Brain microvascular endothelial cell (primary cell): Measurements from ENCODE around the gene GSC2.
"Not testable (repeated sequence)": the region's sequence is repeated elsewhere in the genome, so short reads cannot be mapped to it uniquely, and the experiment has no call there.

Source experiments
- DNase-seq: peaks from one replicate; pipeline ENCODE4 v3.0.0-alpha.2; 2020
- H3K27ac ChIP-seq: fragments of 250-450 bp; sonication (Bioruptor Pico); 2 replicates; pipeline ENCODE4 v1.5.1; 2020; ENCODE audit warnings: mild to moderate bottlenecking, moderate library complexity
- H3K27me3 ChIP-seq: fragments of 250-450 bp; sonication (Bioruptor Pico); replicated peaks from 2 replicates; pipeline ENCODE4 v1.5.1; 2020; ENCODE audit warnings: mild to moderate bottlenecking
- H3K36me3 ChIP-seq: fragments of 250-450 bp; sonication (Bioruptor Pico); replicated peaks from 2 replicates; pipeline ENCODE4 v1.5.1; 2020; ENCODE audit warnings: mild to moderate bottlenecking
- H3K4me3 ChIP-seq: 2 replicates; pipeline ENCODE4 v1.5.1; 2011; ENCODE audit warnings: low read depth, mild to moderate bottlenecking, control low read depth, low read length, moderate library complexity
- in situ Hi-C: cut with HindIII; loops from 2 replicates; pipeline ENCODE4 v1.10.0; 2017; ENCODE audit warnings: low sequenced_read_pairs, low pct_ligation_motif_present
- TF ChIP-seq, protein P1 (sequence below): IDR thresholded peaks from 2 replicates; pipeline ENCODE4 v1.5.1; 2011; ENCODE audit warnings: low read depth, mild to moderate bottlenecking, moderate library complexity, low read length, control low read depth, inconsistent platforms; ENCODE audit errors: missing control alignments

Gene GSC2

DNA sequence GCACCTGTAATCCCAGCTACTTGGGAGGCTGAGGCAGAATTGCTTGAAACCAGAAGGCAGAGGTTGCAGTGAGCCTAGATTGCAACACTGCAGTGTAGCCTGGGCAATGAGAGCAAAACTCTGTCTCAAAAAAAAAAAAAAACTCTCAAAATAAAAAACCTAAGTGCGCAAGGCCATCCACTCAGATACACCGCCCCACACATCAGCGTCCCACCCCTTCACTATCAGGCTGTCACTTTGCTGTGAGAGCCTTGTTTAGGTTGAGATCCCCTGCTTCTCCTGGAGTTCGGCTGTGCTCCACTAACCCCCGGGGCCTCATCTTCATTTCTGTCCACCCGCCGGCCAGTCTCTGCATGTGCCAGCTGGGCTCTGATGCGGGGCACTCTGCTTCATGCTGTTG, 16.3 kb upstream of the GSC2 start:
- in situ Hi-C loops: no loop called here
- Histone ChIP-seq H3K27ac (no peak overlapping the region), H3K27me3 (peaks cover 32% of the 10 kb centered on the region), H3K36me3 (no peaks in the 10 kb centered on the region), H3K4me3 (no peak overlapping the region)
- no peak for DNase-seq
- TF ChIP-seq, protein P1, sequence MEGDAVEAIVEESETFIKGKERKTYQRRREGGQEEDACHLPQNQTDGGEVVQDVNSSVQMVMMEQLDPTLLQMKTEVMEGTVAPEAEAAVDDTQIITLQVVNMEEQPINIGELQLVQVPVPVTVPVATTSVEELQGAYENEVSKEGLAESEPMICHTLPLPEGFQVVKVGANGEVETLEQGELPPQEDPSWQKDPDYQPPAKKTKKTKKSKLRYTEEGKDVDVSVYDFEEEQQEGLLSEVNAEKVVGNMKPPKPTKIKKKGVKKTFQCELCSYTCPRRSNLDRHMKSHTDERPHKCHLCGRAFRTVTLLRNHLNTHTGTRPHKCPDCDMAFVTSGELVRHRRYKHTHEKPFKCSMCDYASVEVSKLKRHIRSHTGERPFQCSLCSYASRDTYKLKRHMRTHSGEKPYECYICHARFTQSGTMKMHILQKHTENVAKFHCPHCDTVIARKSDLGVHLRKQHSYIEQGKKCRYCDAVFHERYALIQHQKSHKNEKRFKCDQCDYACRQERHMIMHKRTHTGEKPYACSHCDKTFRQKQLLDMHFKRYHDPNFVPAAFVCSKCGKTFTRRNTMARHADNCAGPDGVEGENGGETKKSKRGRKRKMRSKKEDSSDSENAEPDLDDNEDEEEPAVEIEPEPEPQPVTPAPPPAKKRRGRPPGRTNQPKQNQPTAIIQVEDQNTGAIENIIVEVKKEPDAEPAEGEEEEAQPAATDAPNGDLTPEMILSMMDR: no peak

DNA sequence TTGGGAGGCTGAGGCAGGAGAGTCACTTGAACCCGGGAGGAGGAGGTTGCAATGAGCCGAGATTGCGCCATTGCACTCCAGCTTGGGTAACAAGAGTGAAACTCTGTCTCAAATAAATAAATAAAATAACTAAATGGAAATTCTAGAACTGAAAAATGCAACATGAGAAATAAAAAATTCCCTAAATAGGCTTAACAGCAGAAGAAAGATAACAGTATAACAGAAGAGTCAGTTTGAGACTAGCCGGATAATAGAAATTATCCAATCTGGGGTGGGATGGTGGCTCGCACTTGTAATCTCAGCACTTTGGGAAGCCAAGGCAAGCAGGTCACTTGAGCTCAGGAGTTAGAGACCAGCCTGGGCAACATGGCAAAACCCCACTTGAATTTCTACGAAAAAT, 14.3 kb upstream of the GSC2 start:
- Histone ChIP-seq H3K27ac (no peak overlapping the region), H3K4me3 (no peak overlapping the region), H3K27me3 (peaks cover 28% of the 10 kb centered on the region), H3K36me3 (no peaks in the 10 kb centered on the region)
- DNase-seq: no peak
- in situ Hi-C loops: no loop called here
- TF ChIP-seq, protein P1: no peak

DNA sequence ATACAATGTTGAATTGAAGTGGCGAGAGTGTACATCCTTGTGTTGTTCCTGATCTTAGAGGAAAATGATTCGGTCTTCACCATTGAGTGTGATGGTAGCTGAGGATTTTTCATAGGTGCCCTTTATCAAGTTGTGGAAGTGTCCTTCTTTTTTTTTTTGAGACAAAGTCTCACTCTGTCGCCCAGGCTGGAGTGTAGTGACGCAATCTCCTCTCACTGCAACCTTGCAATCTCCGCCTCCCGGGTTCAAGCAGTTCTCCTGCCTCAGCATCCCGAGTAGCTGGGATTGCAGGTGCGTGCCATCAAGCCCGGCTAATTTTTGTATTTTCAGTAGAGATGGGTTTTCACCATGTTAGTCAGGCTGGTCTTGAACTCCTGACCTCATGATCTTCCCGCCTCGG, 8.6 kb upstream of the GSC2 start:
- in situ Hi-C loops, H3K27me3 ChIP-seq, DNase-seq, H3K27ac ChIP-seq, H3K36me3 ChIP-seq, H3K4me3 ChIP-seq: not testable (repeated sequence)

DNA sequence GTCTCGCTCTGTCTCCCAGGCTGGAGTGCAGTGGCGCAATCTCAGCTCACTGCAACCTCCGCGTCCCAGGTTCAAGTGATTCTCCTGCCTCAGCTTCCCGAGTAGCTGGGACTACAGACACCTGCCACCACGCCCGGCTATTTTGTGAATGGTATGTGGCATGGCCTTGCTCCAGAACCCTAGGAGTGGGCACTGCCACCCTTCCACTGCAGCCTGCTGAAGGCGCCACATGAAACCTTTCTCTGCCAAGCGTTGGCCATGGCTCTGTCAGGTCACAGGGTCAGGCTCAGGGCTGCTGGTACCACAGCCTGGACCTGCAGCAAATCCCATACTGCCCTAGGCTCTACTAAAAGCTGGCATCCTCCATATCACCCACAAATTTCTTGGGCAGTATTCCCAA, 6.0 kb upstream of the GSC2 start:
- H3K4me3 ChIP-seq, H3K36me3 ChIP-seq, DNase-seq, H3K27ac ChIP-seq, in situ Hi-C loops: not testable (repeated sequence)
- H3K27me3 ChIP-seq: peaks cover 25% of the 10 kb centered on the region

DNA sequence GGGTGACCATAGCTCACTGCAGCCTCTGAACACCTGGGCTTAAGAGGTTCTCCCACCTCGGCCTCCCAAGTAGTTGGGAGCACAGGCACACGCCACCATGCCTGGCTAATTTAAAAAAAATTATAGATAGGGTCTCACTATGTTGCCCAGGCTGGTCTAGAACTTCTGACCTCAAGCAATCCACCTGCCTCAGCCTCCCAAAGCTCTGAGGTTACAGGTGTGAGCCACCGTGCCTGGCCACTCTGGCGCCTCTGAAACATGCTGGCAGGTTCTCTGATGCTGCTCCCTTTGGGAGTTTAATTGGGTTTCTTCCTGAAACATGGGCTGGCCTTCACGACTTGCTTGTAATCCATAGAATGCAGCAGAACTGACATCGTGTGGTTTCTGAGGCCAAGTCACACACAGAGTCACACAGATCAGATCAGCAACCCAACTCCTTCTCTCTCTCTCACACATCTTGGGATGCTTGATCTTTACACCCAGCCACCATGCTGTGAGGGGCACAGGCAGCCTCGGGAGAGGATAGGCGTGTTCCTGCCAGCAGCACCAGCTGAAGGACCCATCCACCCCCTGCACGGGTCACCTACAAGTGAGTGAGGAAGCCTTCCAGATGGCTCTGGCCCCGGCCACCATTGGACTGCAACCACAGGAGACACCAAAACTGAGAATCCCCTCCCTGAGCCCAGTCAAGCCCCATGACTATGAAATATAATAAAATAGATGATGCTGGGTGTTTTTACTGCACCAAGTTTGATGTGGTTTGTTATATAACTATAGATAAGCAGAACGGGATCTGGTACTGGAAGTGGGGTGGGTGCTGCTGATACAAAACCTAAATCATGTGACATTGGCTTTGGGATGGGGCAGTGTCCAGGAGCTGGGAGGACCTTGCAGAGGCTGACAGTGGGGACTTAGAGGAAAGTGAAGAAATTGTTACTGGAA, 3.1 kb upstream of the GSC2 start:
- Histone ChIP-seq H3K36me3 (no peaks in the 10 kb centered on the region), H3K27me3 (peaks cover 48% of the 10 kb centered on the region), H3K27ac (no peak overlapping the region), H3K4me3 (no peak overlapping the region)
- in situ Hi-C loops: no loop called here
- TF ChIP-seq, protein P1: no peak
- no peak for DNase-seq

DNA sequence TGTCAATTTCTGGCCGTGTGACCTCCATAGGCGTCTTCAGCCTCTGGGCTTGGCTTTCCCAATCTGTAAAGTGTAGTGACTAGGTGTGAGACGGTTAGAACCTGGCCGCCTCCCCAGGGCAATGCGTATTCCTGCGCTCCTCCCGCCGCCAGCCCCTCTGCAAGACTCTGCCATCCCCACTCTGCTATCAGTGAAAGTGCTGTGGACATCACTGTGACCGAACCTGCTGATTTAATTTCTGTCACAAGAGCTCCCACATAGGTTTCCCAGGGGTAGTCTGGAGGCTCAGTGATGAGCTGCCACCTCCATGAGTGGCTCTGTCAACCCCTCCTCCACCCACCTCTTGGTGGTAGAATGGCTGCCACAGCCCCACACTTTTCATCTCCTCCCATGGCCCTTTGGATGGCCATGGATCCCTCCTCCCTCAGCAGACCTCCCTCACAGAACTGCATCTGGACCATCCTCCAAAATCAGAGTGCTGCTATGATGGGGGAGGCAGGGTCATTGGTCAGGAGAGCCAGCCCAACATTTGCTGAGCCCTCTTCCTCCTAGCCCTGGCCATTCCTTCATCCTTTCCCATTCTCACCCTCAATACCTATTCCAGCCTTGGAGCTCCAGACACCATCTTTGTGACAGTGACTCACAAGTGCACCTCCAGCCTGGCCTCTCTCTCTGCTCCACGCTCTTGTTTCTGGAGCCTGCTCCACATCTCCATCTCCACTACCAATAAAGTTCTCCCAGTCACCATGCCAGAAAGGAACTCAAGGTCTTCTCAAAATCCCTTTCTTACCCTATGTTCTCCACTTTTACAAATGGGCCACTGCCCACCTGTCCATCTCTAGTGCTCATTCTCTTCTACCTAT, 1.5 kb upstream of the GSC2 start:
- TF ChIP-seq, protein P1: no peak
- H3K27me3 ChIP-seq: peaks cover 61% of the 10 kb centered on the region

More for the DNA sequence above, 1.5 kb upstream of the GSC2 start:
- Histone ChIP-seq H3K36me3 (no peaks in the 10 kb centered on the region), H3K27ac (no peak overlapping the region), H3K4me3 (no peak overlapping the region)
- in situ Hi-C loops: no loop called here
- DNase-seq: no peak
